ENCODE measurements around the gene KIF26A. TPM values are rescaled to one million over a fixed set of nuclear protein-coding genes. Genes with fewer than 3 reads are reported as not detected.
A peak's percentile ranks its signal among the peaks of the same experiment; 100 is the strongest.

The KIF26A gene
- total RNA-seq, 4 donors from 2014 or later: 3.7 to 5.3 (median 4.5) TPM

GRCh38 chr14:104104076-104104901 is 34.1 kb upstream of the KIF26A start:
- WGBS, 2 donors: 65 to 81% methylated on average over 15 to 33 of the region's 35 CpGs
- peak in 1 of 2 donors; percentile 84 for DNase-seq (ENCODE audit: low spot score in 2 of 2)
- TF ChIP-seq CTCF (IDR thresholded peaks at IDR 0.05) (no peak), POLR2A (IDR thresholded peaks at IDR 0.05) (no peak)
- H3K4me3 ChIP-seq (ENCODE audit: low read depth, poor library complexity, severe bottlenecking): no peak overlapping the region
- intact Hi-C loops (cut with DNase I; ENCODE audit: low total_unique reads): no loop called here

DNA sequence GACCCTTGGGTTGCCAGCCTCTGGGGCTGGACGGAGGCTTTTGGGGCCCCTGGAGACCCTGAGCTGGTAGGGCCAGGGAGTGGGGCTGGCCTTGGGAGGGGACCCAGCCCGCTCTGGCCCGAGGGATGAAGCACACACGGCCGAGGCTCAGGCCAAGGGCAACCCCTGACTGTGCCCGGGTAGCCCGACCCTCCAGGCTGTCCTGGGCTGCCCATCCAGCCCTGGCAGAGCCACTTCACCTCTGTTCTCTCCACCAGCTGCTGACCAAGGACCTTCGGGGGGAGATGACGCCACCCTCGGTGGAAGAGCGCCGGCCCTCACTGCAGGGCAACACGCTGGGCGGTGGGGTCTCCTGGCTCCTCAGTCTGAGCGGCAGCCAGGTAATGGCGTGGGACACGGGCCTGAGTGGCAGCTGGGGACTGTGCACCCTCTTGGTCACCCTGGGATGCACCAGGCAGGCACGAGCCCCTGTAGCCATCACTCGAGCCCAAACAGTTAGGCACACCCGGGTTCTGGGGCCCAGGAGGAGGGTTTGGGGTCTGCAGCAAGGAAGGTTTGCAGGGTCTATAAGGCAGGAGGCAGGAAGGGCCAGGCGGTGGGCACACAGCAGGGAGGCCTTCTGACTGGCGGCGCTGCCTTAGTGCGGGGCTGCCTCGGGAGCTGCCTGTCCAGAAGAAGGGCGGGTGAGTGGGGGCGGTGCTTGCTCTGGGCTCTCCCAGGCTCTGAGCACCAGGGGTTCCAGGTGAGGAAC is 33.1 kb upstream of the KIF26A start:
- TF ChIP-seq CTCF (IDR thresholded peaks at IDR 0.05) (no peak), POLR2A (IDR thresholded peaks at IDR 0.05) (no peak)
- DNase-seq (ENCODE audit: low spot score in 2 of 2): peak in 1 of 2 donors; percentile 84
- 74 to 76% methylated on average over 17 to 21 of the region's 27 CpGs for WGBS, 2 donors
- H3K4me3 ChIP-seq (ENCODE audit: low read depth, poor library complexity, severe bottlenecking): no peak overlapping the region
- intact Hi-C loops (cut with DNase I; ENCODE audit: low total_unique reads): no loop called here

- peak in 1 of 2 donors; percentile 83 for DNase-seq (ENCODE audit: low spot score in 2 of 2)
- no peak overlapping the region for H3K4me3 ChIP-seq (ENCODE audit: low read depth, poor library complexity, severe bottlenecking)
- TF ChIP-seq CTCF (IDR thresholded peaks at IDR 0.05): no peak
- intact Hi-C loops (cut with DNase I; ENCODE audit: low total_unique reads): no loop called here
- 55 to 76% methylated on average over 12 to 13 of the region's 18 CpGs for WGBS, 2 donors
Measured at GRCh38 chr14:104105822-104106470, 32.4 kb upstream of the KIF26A start.

- WGBS, 2 donors: 59 to 68% methylated on average over 14 to 18 of the region's 20 CpGs
- TF ChIP-seq CTCF (IDR thresholded peaks at IDR 0.05): no peak
- no peak for TF ChIP-seq POLR2A (IDR thresholded peaks at IDR 0.05)
- DNase-seq (ENCODE audit: low spot score in 2 of 2): peak in 1 of 2 donors; percentile 82
- no peak overlapping the region for H3K4me3 ChIP-seq (ENCODE audit: low read depth, poor library complexity, severe bottlenecking)
- intact Hi-C loops (cut with DNase I; ENCODE audit: low total_unique reads): no loop called here
Measured at GRCh38 chr14:104106471-104106991, 31.9 kb upstream of the KIF26A start.

GRCh38 chr14:104107101-104107581 is 31.2 kb upstream of the KIF26A start:
- peak in 1 of 2 donors; percentile 82 for DNase-seq (ENCODE audit: low spot score in 2 of 2)

More at GRCh38 chr14:104107101-104107581, 31.2 kb upstream of the KIF26A start:
- WGBS, 2 donors: 90% methylated on average over 16 to 19 of the region's 19 CpGs
- no peak for TF ChIP-seq POLR2A (IDR thresholded peaks at IDR 0.05)
- no peak for TF ChIP-seq CTCF (IDR thresholded peaks at IDR 0.05)
- intact Hi-C loops (cut with DNase I; ENCODE audit: low total_unique reads): no loop called here
- H3K4me3 ChIP-seq (ENCODE audit: low read depth, poor library complexity, severe bottlenecking): no peak overlapping the region

Measured in lower leg skin (tissue), 4 donors.